Astrocyte (in vitro differentiated cells and primary cell): ENCODE results near the gene SUSD5. TPM values are rescaled to one million over a fixed set of nuclear protein-coding genes. Genes with fewer than 3 reads are reported as not detected.

Experiments
- DNase-seq: peaks from one replicate; pipeline ENCODE4 v3.0.0-alpha.2; 2010; ENCODE audit warnings: low read depth
- FAIRE-seq: peaks from 2 replicates; lab custom pipeline; 2011; peaks lifted over from hg19 to GRCh38; lab: Jason Lieb, UNC
- H2AFZ ChIP-seq: 2 replicates; pipeline ENCODE4 v1.6.0; 2012; ENCODE audit warnings: low read depth, low read length, inconsistent platforms
- H3K27ac ChIP-seq: 2 replicates; pipeline ENCODE4 v1.5.1; 2011; ENCODE audit warnings: low read depth, low read length, inconsistent platforms
- H3K27me3 ChIP-seq: 2 replicates; pipeline ENCODE4 v1.6.0; 2011; ENCODE audit warnings: low read length, inconsistent platforms; ENCODE audit not compliant: insufficient read depth
- H3K36me3 ChIP-seq: 2 replicates; pipeline ENCODE4 v1.5.1; 2011; ENCODE audit warnings: low read length, inconsistent platforms; ENCODE audit not compliant: insufficient read depth
- H3K4me1 ChIP-seq: 2 replicates; pipeline ENCODE4 v1.5.1; 2011; ENCODE audit warnings: low read length, inconsistent platforms; ENCODE audit not compliant: insufficient read depth
- H3K4me2 ChIP-seq: 2 replicates; pipeline ENCODE4 v1.6.0; 2012; ENCODE audit warnings: low read length, inconsistent platforms
- H3K4me3 ChIP-seq: 2 replicates; pipeline ENCODE4 v1.5.1; 2011; ENCODE audit warnings: low read depth, mild to moderate bottlenecking, low read length, inconsistent platforms; ENCODE audit not compliant: insufficient read depth
- H3K79me2 ChIP-seq: 2 replicates; pipeline ENCODE4 v1.6.0; 2012; ENCODE audit warnings: mild to moderate bottlenecking, low read length, inconsistent platforms; ENCODE audit not compliant: insufficient read depth
- H3K9ac ChIP-seq: 2 replicates; pipeline ENCODE4 v1.6.0; 2012; ENCODE audit warnings: mild to moderate bottlenecking, low read length, inconsistent platforms
- H3K9me3 ChIP-seq: 2 replicates; pipeline ENCODE4 v1.5.1; 2012; ENCODE audit warnings: low read depth, mild to moderate bottlenecking, low read length, inconsistent platforms; ENCODE audit not compliant: insufficient read depth
- H4K20me1 ChIP-seq: 2 replicates; pipeline ENCODE4 v1.6.0; 2012; ENCODE audit warnings: low read length, inconsistent platforms; ENCODE audit not compliant: insufficient read depth
- H3K27ac Mint-ChIP-seq: one replicate; pipeline ENCODE4 v1.8.0; 2021; ENCODE audit warnings: mild to moderate bottlenecking, mixed read lengths; ENCODE audit not compliant: unreplicated experiment
- H3K27me3 Mint-ChIP-seq: one replicate; pipeline ENCODE4 v1.8.0; 2021; ENCODE audit warnings: low read depth, mixed read lengths; ENCODE audit not compliant: unreplicated experiment
- H3K36me3 Mint-ChIP-seq: one replicate; pipeline ENCODE4 v1.8.0; 2021; ENCODE audit warnings: low read depth, mixed read lengths; ENCODE audit not compliant: unreplicated experiment
- H3K4me1 Mint-ChIP-seq: one replicate; pipeline ENCODE4 v1.8.0; 2021; ENCODE audit warnings: low read depth, mixed read lengths; ENCODE audit not compliant: unreplicated experiment
- H3K4me3 Mint-ChIP-seq: one replicate; pipeline ENCODE4 v1.8.0; 2021; ENCODE audit warnings: mild to moderate bottlenecking, moderate library complexity, mixed read lengths; ENCODE audit not compliant: unreplicated experiment
- H3K9me3 Mint-ChIP-seq: one replicate; pipeline ENCODE4 v1.8.0; 2021; ENCODE audit warnings: mild to moderate bottlenecking, mixed read lengths; ENCODE audit not compliant: unreplicated experiment
- EZH2 ChIP-seq: IDR thresholded peaks from 2 replicates; pipeline ENCODE4 v1.6.1; 2012; ENCODE audit warnings: mild to moderate bottlenecking, low read length, inconsistent platforms; ENCODE audit not compliant: insufficient read depth
- total RNA-seq: library from RNA; stranded (reverse); gene quantifications from 2 replicates; pipeline ENCODE4 v1.2.1, GENCODE V29; 2021
- TF ChIP-seq, protein P1 (sequence below): IDR thresholded peaks from 2 replicates; pipeline ENCODE4 v1.5.1; 2011; ENCODE audit warnings: low read depth, mild to moderate bottlenecking, inconsistent platforms, low read length, moderate library complexity; ENCODE audit not compliant: insufficient read depth

The SUSD5 gene
- total RNA-seq, 1 donor from 2014 or later = 2.8 TPM

DNA sequence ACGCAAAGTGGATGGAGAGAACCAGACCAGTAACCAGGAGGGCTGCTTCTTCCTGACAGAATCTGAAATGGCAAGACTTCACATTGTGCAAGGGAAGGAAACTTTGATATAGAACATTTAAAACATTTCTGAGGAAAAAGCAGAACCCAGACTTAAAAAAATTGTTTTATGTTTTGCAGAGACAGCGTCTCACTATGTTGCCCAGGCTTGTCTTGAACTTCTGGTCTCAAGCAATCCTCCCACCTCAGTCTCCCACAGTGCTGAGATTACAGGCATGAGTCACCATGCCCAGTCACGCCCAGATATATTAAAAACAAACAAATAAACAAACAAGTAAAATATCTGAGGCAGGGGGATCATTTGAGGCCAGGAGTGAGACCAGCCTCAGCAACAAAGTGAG lies 58.6 kb downstream of the SUSD5 start:
- FAIRE-seq (no peak), DNase-seq (no peak)
- peaks cover 10% of the 10 kb centered on the region for H3K4me1 Mint-ChIP-seq
- Histone ChIP-seq H3K4me3 (no peak overlapping the region), H4K20me1 (no peaks in the 10 kb centered on the region), H3K27ac (no peak overlapping the region), H3K4me2 (no peak overlapping the region), H3K27me3 (no peaks in the 10 kb centered on the region), H3K4me1 (peaks cover 4% of the 10 kb centered on the region), H2AFZ (no peak overlapping the region), H3K36me3 (no peaks in the 10 kb centered on the region), H3K79me2 (no peaks in the 10 kb centered on the region), H3K9me3 (no peaks in the 10 kb centered on the region), H3K9ac (no peak overlapping the region)
- H3K36me3 Mint-ChIP-seq = no peaks in the 10 kb centered on the region
- H3K27ac Mint-ChIP-seq = no peak overlapping the region
- H3K27me3 Mint-ChIP-seq = no peaks in the 10 kb centered on the region
- TF ChIP-seq EZH2 = no peak
- TF ChIP-seq, protein P1, sequence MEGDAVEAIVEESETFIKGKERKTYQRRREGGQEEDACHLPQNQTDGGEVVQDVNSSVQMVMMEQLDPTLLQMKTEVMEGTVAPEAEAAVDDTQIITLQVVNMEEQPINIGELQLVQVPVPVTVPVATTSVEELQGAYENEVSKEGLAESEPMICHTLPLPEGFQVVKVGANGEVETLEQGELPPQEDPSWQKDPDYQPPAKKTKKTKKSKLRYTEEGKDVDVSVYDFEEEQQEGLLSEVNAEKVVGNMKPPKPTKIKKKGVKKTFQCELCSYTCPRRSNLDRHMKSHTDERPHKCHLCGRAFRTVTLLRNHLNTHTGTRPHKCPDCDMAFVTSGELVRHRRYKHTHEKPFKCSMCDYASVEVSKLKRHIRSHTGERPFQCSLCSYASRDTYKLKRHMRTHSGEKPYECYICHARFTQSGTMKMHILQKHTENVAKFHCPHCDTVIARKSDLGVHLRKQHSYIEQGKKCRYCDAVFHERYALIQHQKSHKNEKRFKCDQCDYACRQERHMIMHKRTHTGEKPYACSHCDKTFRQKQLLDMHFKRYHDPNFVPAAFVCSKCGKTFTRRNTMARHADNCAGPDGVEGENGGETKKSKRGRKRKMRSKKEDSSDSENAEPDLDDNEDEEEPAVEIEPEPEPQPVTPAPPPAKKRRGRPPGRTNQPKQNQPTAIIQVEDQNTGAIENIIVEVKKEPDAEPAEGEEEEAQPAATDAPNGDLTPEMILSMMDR = no peak
- no peak overlapping the region for H3K4me3 Mint-ChIP-seq
- H3K9me3 Mint-ChIP-seq = no peaks in the 10 kb centered on the region

- Histone ChIP-seq H2AFZ (no peak overlapping the region), H3K4me3 (no peak overlapping the region), H3K9me3 (no peaks in the 10 kb centered on the region), H4K20me1 (no peaks in the 10 kb centered on the region), H3K27me3 (no peaks in the 10 kb centered on the region), H3K4me2 (no peak overlapping the region), H3K79me2 (no peaks in the 10 kb centered on the region), H3K36me3 (no peaks in the 10 kb centered on the region), H3K4me1 (peaks cover 4% of the 10 kb centered on the region), H3K27ac (no peak overlapping the region), H3K9ac (no peak overlapping the region)
- no peak for FAIRE-seq
- peaks cover 3% of the 10 kb centered on the region for H3K9me3 Mint-ChIP-seq
- TF ChIP-seq EZH2 = no peak
- TF ChIP-seq, protein P1 = no peak
- no peak overlapping the region for H3K27ac Mint-ChIP-seq
- no peak for DNase-seq
- peaks cover 10% of the 10 kb centered on the region for H3K4me1 Mint-ChIP-seq
- no peak overlapping the region for H3K4me3 Mint-ChIP-seq
- H3K36me3 Mint-ChIP-seq = no peaks in the 10 kb centered on the region
- H3K27me3 Mint-ChIP-seq = no peaks in the 10 kb centered on the region
Observed at GRCh38 chr3:33159234-33159633, 59.4 kb downstream of the SUSD5 start.

DNA sequence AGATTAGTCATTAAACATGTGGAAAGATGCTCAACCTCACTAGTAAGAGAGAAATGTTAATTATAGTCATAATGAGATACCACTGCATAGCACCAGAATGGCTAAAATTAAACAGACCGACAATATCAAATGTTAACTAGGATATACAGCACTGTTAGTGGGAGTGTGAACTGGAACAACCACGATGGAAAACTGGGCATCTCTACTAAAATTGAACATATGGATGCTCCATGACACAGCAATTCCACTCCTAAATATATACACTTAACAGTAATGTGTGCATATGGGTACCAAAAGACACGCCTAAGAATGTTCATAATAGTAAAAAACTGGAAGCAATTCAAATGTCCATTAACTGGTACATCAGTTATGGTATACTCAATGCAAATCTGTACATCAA lies 63.3 kb downstream of the SUSD5 start:
- H3K4me3 ChIP-seq = no peak overlapping the region
- Mint-ChIP-seq H3K4me1 (peaks cover 10% of the 10 kb centered on the region), H3K9me3 (peaks cover 5% of the 10 kb centered on the region), H3K36me3 (no peaks in the 10 kb centered on the region), H3K27ac (no peak overlapping the region), H3K27me3 (no peaks in the 10 kb centered on the region), H3K4me3 (no peak overlapping the region)
- TF ChIP-seq, protein P1 = no peak
- no peak for TF ChIP-seq EZH2
- no peak overlapping the region for H3K27ac ChIP-seq
- DNase-seq (no peak), FAIRE-seq (no peak)
- H3K9ac ChIP-seq = no peak overlapping the region
- no peak overlapping the region for H3K4me2 ChIP-seq
- H3K9me3 ChIP-seq = no peaks in the 10 kb centered on the region
- H2AFZ ChIP-seq = no peak overlapping the region
- no peaks in the 10 kb centered on the region for H3K36me3 ChIP-seq
- H3K27me3 ChIP-seq = no peaks in the 10 kb centered on the region
- no peaks in the 10 kb centered on the region for H4K20me1 ChIP-seq
- no peaks in the 10 kb centered on the region for H3K79me2 ChIP-seq
- peaks cover 4% of the 10 kb centered on the region for H3K4me1 ChIP-seq
